ENCODE data around the gene ZCCHC14. TPM values are rescaled to one million over a fixed set of nuclear protein-coding genes. Genes with fewer than 3 reads are reported as not detected.

ZCCHC14 gene
- total RNA-seq, 2 experiments from 2014 or later: 8.7 to 10.6 TPM

GRCh38 chr16:87415441-87415840 lies 77.4 kb downstream of the ZCCHC14 start:
- intact Hi-C loops (cut with micrococcal nuclease): no loop called here
- CTCF ChIA-PET: interaction anchor here (0.8 to 1.3 kb wide), 2 partner anchors 21 to 220 kb away, joined by 3 to 4 read pairs; no protein-coding TSS in a partner anchor
- Mint-ChIP-seq H3K4me3 (no peak overlapping the region), H3K27ac (no peak overlapping the region), H3K36me3 (peaks cover 13% of the 10 kb centered on the region), H3K9me3 (no peaks in the 10 kb centered on the region), H3K27me3 (no peaks in the 10 kb centered on the region), H3K4me1 (ENCODE audit: low read depth) (no peaks in the 10 kb centered on the region)
- POLR2A ChIA-PET: no interaction called here
- no peak for DNase-seq

- H3K27me3 Mint-ChIP-seq: no peaks in the 10 kb centered on the region
- intact Hi-C loops (cut with micrococcal nuclease): no loop called here
- POLR2A ChIA-PET: no interaction called here
- peaks cover 11% of the 10 kb centered on the region for H3K36me3 Mint-ChIP-seq
- DNase-seq: no peak
- no peak overlapping the region for H3K4me3 Mint-ChIP-seq
- no peak overlapping the region for H3K27ac Mint-ChIP-seq
- CTCF ChIA-PET: no interaction called here
- no peaks in the 10 kb centered on the region for H3K4me1 Mint-ChIP-seq (ENCODE audit: low read depth)
- no peaks in the 10 kb centered on the region for H3K9me3 Mint-ChIP-seq
Measured at GRCh38 chr16:87414251-87414680, 78.6 kb downstream of the ZCCHC14 start.

DNA sequence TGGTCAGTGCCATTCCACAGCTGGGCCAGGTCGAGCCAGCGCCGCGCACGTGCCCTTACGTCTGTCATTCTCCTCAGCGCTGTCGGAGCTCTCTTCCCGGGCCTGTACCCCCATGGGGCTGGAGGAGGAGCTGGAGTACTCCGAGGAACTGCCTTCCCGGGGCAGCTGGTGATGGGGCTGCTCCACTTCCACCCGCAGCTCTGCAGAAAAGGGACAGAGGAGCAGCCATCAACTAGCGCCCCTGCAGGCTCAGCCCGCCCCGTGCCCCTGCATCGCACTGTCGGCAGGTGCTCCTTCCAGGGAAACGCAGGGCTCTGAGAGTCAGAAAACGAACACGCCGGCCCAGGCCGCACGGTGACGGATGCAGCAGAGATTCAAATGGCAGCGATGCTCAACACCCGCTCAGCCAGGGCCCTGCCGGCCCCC lies 79.8 kb downstream of the ZCCHC14 start:
- intact Hi-C loops (cut with micrococcal nuclease): no loop called here
- DNase-seq: no peak
- Mint-ChIP-seq H3K9me3 (no peaks in the 10 kb centered on the region), H3K27me3 (no peaks in the 10 kb centered on the region), H3K27ac (no peak overlapping the region), H3K36me3 (peaks cover 11% of the 10 kb centered on the region), H3K4me1 (ENCODE audit: low read depth) (no peaks in the 10 kb centered on the region), H3K4me3 (no peak overlapping the region)
- CTCF ChIA-PET: interaction anchor here (1.1 kb wide), 1 partner anchor 223 kb away, joined by 3 read pairs; no protein-coding TSS in a partner anchor
- POLR2A ChIA-PET: no interaction called here

GRCh38 chr16:87412371-87412995 lies 80.3 kb downstream of the ZCCHC14 start:
- Mint-ChIP-seq H3K4me1 (ENCODE audit: low read depth) (peaks cover under 1% of the 10 kb centered on the region), H3K27me3 (no peaks in the 10 kb centered on the region), H3K27ac (no peak overlapping the region), H3K4me3 (no peak overlapping the region), H3K9me3 (no peaks in the 10 kb centered on the region), H3K36me3 (peaks cover 11% of the 10 kb centered on the region)
- CTCF ChIA-PET: interaction anchor here (1.1 kb wide), 1 partner anchor 224 kb away, joined by 3 read pairs; no protein-coding TSS in a partner anchor
- intact Hi-C loops (cut with micrococcal nuclease): no loop called here
- POLR2A ChIA-PET: no interaction called here
- DNase-seq: no peak

DNA sequence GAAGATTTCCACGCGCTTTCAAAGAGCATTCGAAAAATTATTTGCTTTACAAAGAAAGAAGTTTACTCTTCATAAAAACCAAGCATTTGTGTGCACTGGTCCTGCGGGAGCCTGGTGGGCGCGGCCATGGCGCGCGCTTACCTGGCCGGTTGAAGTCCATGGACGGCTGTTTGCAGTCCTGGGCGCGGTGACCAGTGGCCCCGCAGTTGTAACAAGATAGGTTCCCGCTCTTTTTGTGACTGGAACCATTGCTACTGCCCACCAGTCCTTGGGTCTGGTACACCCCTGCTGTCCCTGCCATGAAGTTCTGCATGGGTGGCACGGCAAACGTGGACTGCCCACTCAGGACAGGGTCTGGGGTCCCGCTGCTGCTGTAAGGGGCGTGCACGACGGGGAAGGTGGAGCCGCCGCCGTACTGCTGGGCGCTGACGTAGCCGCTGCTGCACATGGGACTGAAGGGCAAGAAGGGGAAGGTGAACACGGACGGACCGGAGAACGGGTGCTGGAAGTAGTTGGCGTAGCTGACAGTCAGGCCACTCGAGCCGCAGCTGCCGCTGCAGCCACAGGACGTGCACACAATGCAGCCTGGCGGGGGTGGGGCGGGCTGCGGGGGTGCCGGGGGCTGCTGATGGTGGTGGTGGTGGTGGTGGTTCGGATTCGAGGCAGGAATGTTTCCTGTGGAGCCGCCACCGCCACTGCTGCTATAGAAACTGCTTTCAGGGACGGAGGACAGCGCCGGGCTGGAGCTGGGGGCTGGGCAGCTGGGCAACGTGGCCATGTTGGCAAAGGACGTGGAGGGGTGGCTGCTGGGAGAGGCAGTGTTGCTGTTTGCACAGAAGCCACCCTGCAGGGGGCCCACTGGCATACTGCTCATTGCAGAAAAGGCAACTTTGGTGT lies 81.2 kb downstream of the ZCCHC14 start:
- Mint-ChIP-seq H3K4me3 (no peak overlapping the region), H3K9me3 (no peaks in the 10 kb centered on the region), H3K27me3 (no peaks in the 10 kb centered on the region), H3K36me3 (peaks cover 6% of the 10 kb centered on the region), H3K27ac (no peak overlapping the region), H3K4me1 (ENCODE audit: low read depth) (peaks cover 3% of the 10 kb centered on the region)
- ChIA-PET POLR2A (no interaction called here), CTCF (no interaction called here)
- no peak for DNase-seq
- intact Hi-C loops (cut with micrococcal nuclease): no loop called here

GRCh38 chr16:87410968-87411367 lies 81.9 kb downstream of the ZCCHC14 start:
- Mint-ChIP-seq H3K4me1 (ENCODE audit: low read depth) (peaks cover 3% of the 10 kb centered on the region), H3K27ac (no peak overlapping the region), H3K4me3 (no peak overlapping the region), H3K36me3 (peaks cover 6% of the 10 kb centered on the region), H3K9me3 (no peaks in the 10 kb centered on the region), H3K27me3 (no peaks in the 10 kb centered on the region)
- ChIA-PET CTCF (interaction anchor here (0.6 kb wide), 1 partner anchor 596 kb away, joined by 4 read pairs; no protein-coding TSS in a partner anchor), POLR2A (no interaction called here)
- DNase-seq: no peak
- intact Hi-C loops (cut with micrococcal nuclease): no loop called here

GRCh38 chr16:87410530-87410929 lies 82.3 kb downstream of the ZCCHC14 start:
- intact Hi-C loops (cut with micrococcal nuclease): no loop called here
- no peak overlapping the region for H3K4me3 Mint-ChIP-seq
- no peak overlapping the region for H3K27ac Mint-ChIP-seq
- no peak for DNase-seq
- peaks cover 8% of the 10 kb centered on the region for H3K36me3 Mint-ChIP-seq
- POLR2A ChIA-PET: no interaction called here
- H3K9me3 Mint-ChIP-seq: no peaks in the 10 kb centered on the region
- H3K4me1 Mint-ChIP-seq (ENCODE audit: low read depth): peaks cover 3% of the 10 kb centered on the region
- CTCF ChIA-PET: interaction anchor here (0.6 kb wide), 1 partner anchor 597 kb away, joined by 4 read pairs; no protein-coding TSS in a partner anchor
- H3K27me3 Mint-ChIP-seq: no peaks in the 10 kb centered on the region

- DNase-seq: no peak
- H3K27ac Mint-ChIP-seq: no peak overlapping the region
- H3K27me3 Mint-ChIP-seq: no peaks in the 10 kb centered on the region
- CTCF ChIA-PET: no interaction called here
- no peaks in the 10 kb centered on the region for H3K9me3 Mint-ChIP-seq
- no peak overlapping the region for H3K4me3 Mint-ChIP-seq
- peaks cover 12% of the 10 kb centered on the region for H3K36me3 Mint-ChIP-seq
- peaks cover 3% of the 10 kb centered on the region for H3K4me1 Mint-ChIP-seq (ENCODE audit: low read depth)
- POLR2A ChIA-PET: no interaction called here
- intact Hi-C loops (cut with micrococcal nuclease): no loop called here
Measured at GRCh38 chr16:87409781-87410180, 83.0 kb downstream of the ZCCHC14 start.

- Mint-ChIP-seq H3K27me3 (no peaks in the 10 kb centered on the region), H3K4me3 (no peak overlapping the region), H3K27ac (no peak overlapping the region), H3K36me3 (peaks cover 12% of the 10 kb centered on the region), H3K4me1 (ENCODE audit: low read depth) (peaks cover 3% of the 10 kb centered on the region), H3K9me3 (no peaks in the 10 kb centered on the region)
- DNase-seq: no peak
- intact Hi-C loops (cut with micrococcal nuclease): no loop called here
- POLR2A ChIA-PET: no interaction called here
- CTCF ChIA-PET: interaction anchor here (1.2 kb wide), 1 partner anchor 8 kb away, joined by 3 read pairs; no protein-coding TSS in a partner anchor
Measured at GRCh38 chr16:87409153-87409552, 83.7 kb downstream of the ZCCHC14 start.

GRCh38 chr16:87407511-87408112 lies 85.2 kb downstream of the ZCCHC14 start:
- no peak overlapping the region for H3K4me3 Mint-ChIP-seq
- H3K36me3 Mint-ChIP-seq: peaks cover 14% of the 10 kb centered on the region
- no peaks in the 10 kb centered on the region for H3K27me3 Mint-ChIP-seq
- H3K9me3 Mint-ChIP-seq: no peaks in the 10 kb centered on the region
- intact Hi-C loops (cut with micrococcal nuclease): no loop called here
- no peak overlapping the region for H3K27ac Mint-ChIP-seq
- H3K4me1 Mint-ChIP-seq (ENCODE audit: low read depth): peaks cover 3% of the 10 kb centered on the region
- POLR2A ChIA-PET: interaction anchor here (0.6 kb wide), 1 partner anchor 33 kb away, joined by 5 read pairs; no protein-coding TSS in a partner anchor
- no peak for DNase-seq
- CTCF ChIA-PET: interaction anchor here (1.2 to 1.3 kb wide), 3 partner anchors 9 to 228 kb away, joined by 3 to 6 read pairs (median 5); no protein-coding TSS in a partner anchor

DNA sequence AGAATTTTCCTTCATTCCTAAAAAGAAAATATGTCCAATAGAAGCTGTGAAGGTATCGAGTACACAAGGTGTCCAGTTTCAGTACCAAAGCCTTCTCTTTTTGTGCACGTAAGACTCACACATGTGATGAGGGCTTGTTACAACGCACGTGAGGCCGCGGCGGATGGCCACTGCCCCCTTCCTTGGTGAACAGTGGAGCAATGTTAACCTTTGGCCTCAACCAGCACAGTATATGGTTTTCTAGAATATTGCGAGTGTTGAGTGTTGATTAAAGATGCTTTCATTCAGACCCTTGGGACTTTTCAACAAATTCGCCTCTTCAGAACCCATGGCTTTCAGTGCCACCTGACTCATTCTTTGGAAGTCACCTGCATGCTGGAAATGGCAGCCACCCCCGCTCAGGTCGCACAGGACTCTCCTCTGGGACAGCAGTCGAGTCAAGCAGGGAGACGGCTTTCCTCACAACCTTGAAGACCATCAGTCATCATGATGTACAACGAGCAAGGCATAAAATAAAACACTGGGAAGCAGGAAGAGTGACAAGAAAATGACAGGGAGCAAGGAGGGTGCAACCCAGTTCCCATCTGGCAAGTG lies 86.2 kb downstream of the ZCCHC14 start:
- peaks cover 15% of the 10 kb centered on the region for H3K36me3 Mint-ChIP-seq
- no peak overlapping the region for H3K4me3 Mint-ChIP-seq
- H3K9me3 Mint-ChIP-seq: no peaks in the 10 kb centered on the region
- intact Hi-C loops (cut with micrococcal nuclease): no loop called here
- POLR2A ChIA-PET: interaction anchor here (0.6 kb wide), 1 partner anchor 32 kb away, joined by 5 read pairs; no protein-coding TSS in a partner anchor
- peaks cover 3% of the 10 kb centered on the region for H3K4me1 Mint-ChIP-seq (ENCODE audit: low read depth)
- CTCF ChIA-PET: interaction anchor here (0.7 to 1.4 kb wide), 3 partner anchors 8 to 229 kb away, joined by 3 to 6 read pairs (median 4); no protein-coding TSS in a partner anchor
- no peak for DNase-seq
- H3K27ac Mint-ChIP-seq: peak overlapping the region; percentile 9
- no peaks in the 10 kb centered on the region for H3K27me3 Mint-ChIP-seq

Measured in activated CD4-positive, alpha-beta memory T cell treated with anti-CD3 and anti-CD28 coated beads for 36 hours (primary cell).